Measurements from ENCODE around the gene NUDT3.

GRCh38 chr6:34341481-34341971 is 50.9 kb downstream of the NUDT3 start:
- no peak for TF ChIP-seq CTCF (IDR thresholded peaks at IDR 0.05)
- TF ChIP-seq ZFX (IDR thresholded peaks at IDR 0.05; ENCODE audit: borderline replicate concordance), result no peak

All from 22Rv1 (cell line).